K562 (cell line): ENCODE results near the gene GJA4. TPM values are rescaled to one million over a fixed set of nuclear protein-coding genes. Genes with fewer than 3 reads are reported as not detected.

Experiments used
- ATAC-seq: fragments of 200-7000 bp; cut with Tn5 transposase; 3 replicates; pipeline ENCODE4 v1.9.1; 2020; ENCODE audit warnings: moderate library complexity
- BruUV-seq: library from RNA; stranded (reverse); fragments of 400-500 nt; replicated peaks from 2 replicates; lab custom pipeline; 2021; lab: Mats Ljungman, UMichigan
- CTCF ChIA-PET: fragments of 300-600 bp; formaldehyde crosslinking; extraction: SDS; loops from one replicate; lab custom pipeline; 2021; ENCODE audit warnings: low intra/inter-chr PET ratio; lab: Yijun Ruan, JAX
- POLR2A ChIA-PET: fragments of 300-600, 350-650 bp; sonication (Branson Sonifier 250); formaldehyde crosslinking; extraction: SDS; loops from one replicate; lab custom pipeline; 2021; ENCODE audit warnings: antibody characterized with exemption, inconsistent platforms; lab: Yijun Ruan, JAX
- DNase-seq, 4 experiments: peaks; one replicate each; pipeline versions ENCODE4 v3.0.0 to v3.0.0-alpha.2; 2011 to 2018; ENCODE audit warnings: low spot score in 3 of 4, mixed read lengths in 3 of 4; ENCODE audit errors: extremely low read depth in 1 of 4
- FAIRE-seq: peaks from 2 replicates; lab custom pipeline; 2011; peaks lifted over from hg19 to GRCh38; lab: Jason Lieb, UNC
- H2AFZ ChIP-seq: 2 replicates; pipeline ENCODE4 v1.6.0; 2011; ENCODE audit warnings: low read depth, low read length, control low read depth, inconsistent platforms
- H3K27ac ChIP-seq: fragments of 200-600 bp; 3 replicates; pipeline ENCODE4 v1.8.0; 2011; ENCODE audit warnings: low read depth, mild to moderate bottlenecking, control low read depth, inconsistent platforms, low read length, moderate library complexity, mixed read lengths; ENCODE audit errors: extremely low read depth
- H3K27me3 ChIP-seq, 2 experiments: fragments of 300-600 bp in 1 of 2; 2 replicates in 1 of 2; 3 replicates in 1 of 2; pipeline versions ENCODE4 v1.6.0 to v1.8.0; 2011; ENCODE audit warnings: inconsistent platforms in 2 of 2, low read length in 2 of 2, mild to moderate bottlenecking in 1 of 2, mixed read lengths in 1 of 2, moderate library complexity in 1 of 2; ENCODE audit not compliant: control insufficient read depth in 2 of 2, insufficient read depth in 2 of 2
- H3K36me3 ChIP-seq: fragments of 300-600 bp; 3 replicates; pipeline ENCODE4 v1.8.0; 2011; ENCODE audit warnings: mild to moderate bottlenecking, low read length, inconsistent platforms; ENCODE audit not compliant: control insufficient read depth, insufficient read depth
- H3K4me1 ChIP-seq, 2 experiments: fragments of 200-600 bp in 1 of 2; replicated peaks in 1 of 2; 2 replicates in 1 of 2; 3 replicates in 1 of 2; pipeline versions ENCODE4 v1.5.1 to v1.8.0; 2011; ENCODE audit warnings: inconsistent platforms in 2 of 2, low read length in 2 of 2, mild to moderate bottlenecking in 1 of 2, mixed read lengths in 1 of 2, moderate library complexity in 1 of 2; ENCODE audit not compliant: control insufficient read depth in 2 of 2, insufficient read depth in 2 of 2
- H3K4me2 ChIP-seq: 2 replicates; pipeline ENCODE4 v1.6.1; 2011; ENCODE audit warnings: low read length, control low read depth, inconsistent platforms, mixed read lengths; ENCODE audit not compliant: insufficient read depth
- H3K4me3 ChIP-seq: fragments of 200-600 bp; sonication (generic), shearing (Covaris generic); 2 replicates; pipeline ENCODE4 v1.5.1; 2016; ENCODE audit warnings: control low read depth, inconsistent platforms
- H3K79me2 ChIP-seq: fragments of 200-600 bp; 3 replicates; pipeline ENCODE4 v1.8.0; 2011; ENCODE audit warnings: low read length, inconsistent platforms; ENCODE audit not compliant: control insufficient read depth, insufficient read depth
- H3K9ac ChIP-seq, 2 experiments: 2 replicates each; pipeline versions ENCODE4 v1.6.0 to v1.6.1; 2011; ENCODE audit warnings: low read depth in 2 of 2, low read length in 2 of 2, control low read depth in 1 of 2, inconsistent platforms in 1 of 2, mild to moderate bottlenecking in 1 of 2, mixed read lengths in 1 of 2; ENCODE audit not compliant: insufficient read depth in 1 of 2
- H3K9me1 ChIP-seq: one replicate; pipeline ENCODE4 v1.6.0; 2011; ENCODE audit warnings: inconsistent platforms, mild to moderate bottlenecking, low read length, moderate library complexity; ENCODE audit not compliant: control insufficient read depth, insufficient read depth
- H3K9me3 ChIP-seq: replicated peaks from 2 replicates; pipeline ENCODE4 v1.5.1; 2011; ENCODE audit warnings: low read depth, low read length, inconsistent platforms; ENCODE audit not compliant: control insufficient read depth, insufficient read depth
- H4K20me1 ChIP-seq: replicated peaks from 2 replicates; pipeline ENCODE4 v1.6.1; 2011; ENCODE audit warnings: low read length, inconsistent platforms, mixed read lengths; ENCODE audit not compliant: control insufficient read depth, insufficient read depth
- ATF1 ChIP-seq, 2 experiments: fragments of 450-650 bp in 1 of 2; IDR thresholded peaks; 2 replicates each; pipeline ENCODE4 v1.6.1; 2016; ENCODE audit warnings: missing compliant biosample characterization in 1 of 2, missing genetic modification characterization in 1 of 2
- CHD1 ChIP-seq: fragments of 200-600 bp; sonication (generic); IDR thresholded peaks from one replicate; pipeline ENCODE4 v1.6.1; 2012; ENCODE audit warnings: mild to moderate bottlenecking, moderate library complexity, low read length, inconsistent platforms
- ZNF24 ChIP-seq: fragments of 450-650 bp; IDR thresholded peaks from 2 replicates; pipeline ENCODE4 v1.6.1; 2016
- WGBS: fragments of 100-300 bp; shearing (Covaris generic); methylation state at CpG from one replicate; pipeline ENCODE4 v1.1.6; 2016; ENCODE audit warnings: low coverage, mixed read lengths; ENCODE audit not compliant: insufficient coverage; ENCODE audit errors: missing lambda C conversion rate; 5-methylcytosine and 5-hydroxymethylcytosine counted together
- in situ Hi-C: fragments of 300-500 bp; cut with MboI; formaldehyde crosslinking; loops from 4 replicates; pipeline ENCODE4 v1.15.0; 2018; ENCODE audit warnings: inconsistent platforms, mixed read lengths
- intact Hi-C: fragments of 100-400 bp; cut with micrococcal nuclease; formaldehyde crosslinking; loops from 2 replicates; pipeline ENCODE4 v1.14.2; 2022
- polyA plus RNA-seq, 8 experiments: library from polyadenylated mRNA; depleted of rRNA in 4 of 8; stranded (reverse) in 5 of 8; unstranded in 3 of 8; fragments of >200 nt; fragmentation: Nextera tagmentation in 2 of 8; fragmentation: Illumina TruSeq in 1 of 8; extraction: Ambion mirVana in 2 of 8; extraction: Trizol in 1 of 8; gene quantifications; 2 replicates each; pipeline versions ENCODE4 v1.2.1 to v1.2.3, GENCODE V29; 2011 to 2014; ENCODE audit warnings: inconsistent platforms in 1 of 8, missing spikeins in 1 of 8
- total RNA-seq, 7 experiments: library from RNA; depleted of rRNA in 6 of 7; stranded (reverse); fragments of >200 nt in 6 of 7; fragmentation: Illumina TruSeq in 2 of 7; extraction: Trizol in 2 of 7; gene quantifications; 2 replicates each; pipeline versions ENCODE4 v1.2.1 to v1.2.3, GENCODE V29; 2011 to 2021; ENCODE audit warnings: low replicate concordance in 1 of 7
- TF ChIP-seq, protein P1 (sequence below), 2 experiments: IDR thresholded peaks in 1 of 2; conservative IDR thresholded peaks in 1 of 2; 2 replicates each; pipeline ENCODE4 v1.6.1; 2016; ENCODE audit warnings: low read depth in 2 of 2, mild to moderate bottlenecking in 1 of 2, missing compliant biosample characterization in 1 of 2, missing genetic modification characterization in 1 of 2, moderate library complexity in 1 of 2
- TF ChIP-seq, protein P2 (sequence below): fragments of 450-650 bp; formaldehyde crosslinking; IDR thresholded peaks from 2 replicates; pipeline ENCODE4 v1.4.0; 2020; ENCODE audit warnings: mild to moderate bottlenecking, moderate library complexity

GJA4 gene
- total and polyA plus RNA-seq, 9 of the 15 experiments (the other 6 are each of a cell fraction or from before 2014, with no cell fraction given): 0.16 to 0.24 TPM; not detected in 7

DNA sequence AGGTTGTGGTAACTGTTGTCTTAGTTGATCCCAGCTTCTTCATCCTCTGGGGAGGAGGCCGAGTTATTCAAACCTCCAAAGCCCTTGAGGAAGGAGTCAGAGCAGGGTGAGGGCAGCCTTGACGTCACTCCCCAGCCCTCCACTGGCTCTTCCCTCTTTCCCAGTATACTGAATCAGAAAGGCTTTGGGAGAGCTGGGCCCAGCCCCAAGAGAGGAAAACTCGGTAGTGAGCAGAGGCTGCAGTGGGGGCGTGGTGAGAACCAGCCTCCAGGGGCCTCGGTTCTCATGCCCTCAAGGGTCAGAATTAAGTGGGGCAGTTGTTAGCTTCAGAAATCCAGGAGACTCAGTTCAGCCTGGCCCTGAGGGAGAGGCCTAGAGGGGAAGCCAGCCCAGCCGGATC, 1.8 kb upstream of the GJA4 start:
- TF ChIP-seq ATF1 (CRISPR knock-in tag; IDR thresholded peaks at IDR 0.05): no peak
- 0 out of 2 replicates have a peak, but pooled peaks have one; percentile 11 for TF ChIP-seq ATF1 (tag; IDR thresholded peaks at IDR 0.05)
- no peak for TF ChIP-seq ZNF24
- TF ChIP-seq, protein P1, sequence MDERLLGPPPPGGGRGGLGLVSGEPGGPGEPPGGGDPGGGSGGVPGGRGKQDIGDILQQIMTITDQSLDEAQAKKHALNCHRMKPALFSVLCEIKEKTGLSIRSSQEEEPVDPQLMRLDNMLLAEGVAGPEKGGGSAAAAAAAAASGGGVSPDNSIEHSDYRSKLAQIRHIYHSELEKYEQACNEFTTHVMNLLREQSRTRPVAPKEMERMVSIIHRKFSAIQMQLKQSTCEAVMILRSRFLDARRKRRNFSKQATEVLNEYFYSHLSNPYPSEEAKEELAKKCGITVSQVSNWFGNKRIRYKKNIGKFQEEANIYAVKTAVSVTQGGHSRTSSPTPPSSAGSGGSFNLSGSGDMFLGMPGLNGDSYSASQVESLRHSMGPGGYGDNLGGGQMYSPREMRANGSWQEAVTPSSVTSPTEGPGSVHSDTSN (CRISPR knock-in tag; IDR thresholded peaks at IDR 0.05; ENCODE audit: low read depth): no peak
- TF ChIP-seq, protein P1 (tag; conservative IDR thresholded peaks at IDR 0.05; ENCODE audit: low read depth): no peak
- TF ChIP-seq, protein P2, sequence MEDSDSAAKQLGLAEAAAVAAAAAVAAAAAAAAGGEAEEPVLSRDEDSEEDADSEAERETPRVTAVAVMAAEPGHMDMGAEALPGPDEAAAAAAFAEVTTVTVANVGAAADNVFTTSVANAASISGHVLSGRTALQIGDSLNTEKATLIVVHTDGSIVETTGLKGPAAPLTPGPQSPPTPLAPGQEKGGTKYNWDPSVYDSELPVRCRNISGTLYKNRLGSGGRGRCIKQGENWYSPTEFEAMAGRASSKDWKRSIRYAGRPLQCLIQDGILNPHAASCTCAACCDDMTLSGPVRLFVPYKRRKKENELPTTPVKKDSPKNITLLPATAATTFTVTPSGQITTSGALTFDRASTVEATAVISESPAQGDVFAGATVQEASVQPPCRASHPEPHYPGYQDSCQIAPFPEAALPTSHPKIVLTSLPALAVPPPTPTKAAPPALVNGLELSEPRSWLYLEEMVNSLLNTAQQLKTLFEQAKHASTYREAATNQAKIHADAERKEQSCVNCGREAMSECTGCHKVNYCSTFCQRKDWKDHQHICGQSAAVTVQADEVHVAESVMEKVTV: no peak
- TF ChIP-seq CHD1: no peak
- H3K9ac ChIP-seq: no peak overlapping the region
- 1% methylated on average over 6 of the region's 6 CpGs for WGBS
- peaks cover 4% of the 10 kb centered on the region for H3K9me1 ChIP-seq
- H3K4me1 ChIP-seq: peaks cover 0 to 3% of the 10 kb centered on the region in 2 experiments; a peak in 1 of 5 replicates
- no peak for DNase-seq
- peaks cover 5% of the 10 kb centered on the region; the same call in 1 of the 2 replicates for H4K20me1 ChIP-seq
- ChIA-PET POLR2A (interaction anchor here (0.9 kb wide), 1 partner anchor 45 kb away, joined by 3 read pairs; no protein-coding TSS in a partner anchor), CTCF (interaction anchor here (1.1 kb wide), 1 partner anchor 62 kb away, joined by 3 read pairs; no protein-coding TSS in a partner anchor)
- H3K27ac ChIP-seq: no peak overlapping the region
- no peak for FAIRE-seq
- no TSS peak for BruUV-seq
- no peaks in the 10 kb centered on the region for H3K36me3 ChIP-seq
- no peak for ATAC-seq
- in situ Hi-C loops (no loop called here), intact Hi-C loops (no loop called here)
- H3K27me3 ChIP-seq: peaks cover 29 to 69% of the 10 kb centered on the region in 2 experiments
- H3K9me3 ChIP-seq: no peaks in the 10 kb centered on the region
- no peak overlapping the region for H2AFZ ChIP-seq
- no peak overlapping the region for H3K4me3 ChIP-seq
- H3K4me2 ChIP-seq: no peak overlapping the region
- no peaks in the 10 kb centered on the region for H3K79me2 ChIP-seq
